SU-DHL-6 (cell line): ENCODE data around the gene GZMM.

ENCODE experiments used
- H2AFZ ChIP-seq: fragments of 200-600 bp; sonication (generic); 2 replicates; pipeline ENCODE4 v1.6.1; 2014; ENCODE audit warnings: low read depth, mild to moderate bottlenecking, moderate library complexity, mixed read lengths, antibody characterized with exemption, low read length; ENCODE audit not compliant: severe bottlenecking
- H3F3A ChIP-seq: fragments of 200-600 bp; shearing (Covaris generic); 2 replicates; pipeline ENCODE4 v1.6.0; 2016; ENCODE audit warnings: antibody characterized with exemption, mild to moderate bottlenecking; ENCODE audit not compliant: insufficient read depth
- H3K27ac ChIP-seq: fragments of 200-600 bp; sonication (generic); 2 replicates; pipeline ENCODE4 v1.5.1; 2016; ENCODE audit warnings: low read depth, mild to moderate bottlenecking, low read length, moderate library complexity, mixed read lengths
- H3K27me3 ChIP-seq: fragments of 200-600 bp; sonication (generic), shearing (Covaris generic); 2 replicates; pipeline ENCODE4 v1.6.0; 2014; ENCODE audit warnings: mild to moderate bottlenecking, low read length
- H3K36me3 ChIP-seq: fragments of 200-600 bp; sonication (generic); 2 replicates; pipeline ENCODE4 v1.6.1; 2014; ENCODE audit warnings: mild to moderate bottlenecking, low read length, mixed read lengths
- H3K4me2 ChIP-seq: fragments of 300-600, 200-600 bp; shearing (Covaris generic), sonication (generic); 2 replicates; pipeline ENCODE4 v1.6.0; 2014; ENCODE audit warnings: low read length, low read depth, mild to moderate bottlenecking; ENCODE audit not compliant: poor library complexity, severe bottlenecking
- H3K4me3 ChIP-seq: fragments of 200-600 bp; sonication (generic); 2 replicates; pipeline ENCODE4 v1.5.1; 2014; ENCODE audit warnings: antibody characterized with exemption, low read length, mild to moderate bottlenecking, mixed read lengths; ENCODE audit not compliant: insufficient read depth, poor library complexity, severe bottlenecking
- H3K79me2 ChIP-seq: fragments of 200-600 bp; sonication (generic); 2 replicates; pipeline ENCODE4 v1.6.1; 2014; ENCODE audit warnings: mild to moderate bottlenecking, low read length, moderate library complexity; ENCODE audit not compliant: insufficient read depth
- H3K9ac ChIP-seq: fragments of 200-600 bp; sonication (generic); 2 replicates; pipeline ENCODE4 v1.7.0; 2014; ENCODE audit warnings: mild to moderate bottlenecking, low read length
- H3K9me2 ChIP-seq: fragments of 200-600 bp; sonication (generic); replicated peaks from 2 replicates; pipeline ENCODE4 v1.6.1; 2014; ENCODE audit warnings: low read length; ENCODE audit not compliant: insufficient read depth
- H3K9me3 ChIP-seq: fragments of 200-600 bp; sonication (generic); 2 replicates; pipeline ENCODE4 v1.6.1; 2014; ENCODE audit warnings: low read length, mixed read lengths; ENCODE audit not compliant: insufficient read depth
- H4K20me1 ChIP-seq: fragments of 200-600 bp; sonication (generic); 2 replicates; pipeline ENCODE4 v1.6.1; 2014; ENCODE audit warnings: low read depth, mild to moderate bottlenecking, antibody characterized with exemption, low read length, moderate library complexity, mixed read lengths
- EZH2phosphoT487 ChIP-seq: fragments of 200-600 bp; sonication (generic), shearing (Covaris generic); conservative IDR thresholded peaks from 2 replicates; pipeline ENCODE4 v1.6.1; 2018; ENCODE audit warnings: mild to moderate bottlenecking, antibody characterized with exemption, low read length, moderate library complexity, mixed read lengths
- TF ChIP-seq, protein P1 (sequence below): fragments of 200-600 bp; sonication (generic); IDR thresholded peaks from one replicate; pipeline ENCODE4 v1.5.1; 2017; ENCODE audit warnings: antibody characterized with exemption, mild to moderate bottlenecking, low read length, moderate library complexity; ENCODE audit not compliant: insufficient read depth, poor library complexity, severe bottlenecking

The GZMM gene

DNA sequence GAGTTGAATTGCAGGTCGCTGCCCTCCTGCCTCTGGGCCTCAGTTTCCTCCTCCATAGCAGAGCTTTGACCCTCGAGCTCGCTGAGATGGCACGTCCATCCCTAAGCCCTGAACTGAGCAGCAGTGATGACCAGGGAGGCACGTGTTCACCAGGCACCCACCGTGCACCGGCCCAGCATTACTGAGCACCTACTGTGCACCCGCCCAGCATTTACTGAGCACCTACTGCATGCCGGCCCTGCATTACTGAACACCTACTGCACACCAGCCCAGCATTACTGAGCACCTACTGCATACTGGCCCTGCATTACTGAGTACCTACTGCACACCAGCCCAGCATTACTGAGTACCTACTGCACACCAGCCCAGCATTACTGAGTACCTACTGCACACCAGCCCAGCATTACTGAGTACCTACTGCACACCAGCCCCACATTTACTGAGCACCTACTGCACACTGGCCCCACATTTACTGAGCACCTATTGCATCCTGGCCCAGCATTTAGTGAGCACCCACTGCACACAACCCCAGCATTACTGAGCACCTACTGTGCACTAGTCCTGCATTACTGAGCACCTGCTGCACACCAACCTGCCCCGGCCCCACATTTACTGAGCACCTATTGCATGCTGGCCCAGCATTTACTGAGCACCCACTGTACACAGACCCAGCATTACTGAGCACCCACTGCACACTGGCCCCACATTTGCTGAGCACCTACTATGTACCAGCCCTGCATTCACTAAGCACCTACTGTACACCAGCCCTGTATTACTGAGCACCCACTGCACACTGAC is 30.3 kb upstream of the GZMM start:
- TF ChIP-seq, protein P1, sequence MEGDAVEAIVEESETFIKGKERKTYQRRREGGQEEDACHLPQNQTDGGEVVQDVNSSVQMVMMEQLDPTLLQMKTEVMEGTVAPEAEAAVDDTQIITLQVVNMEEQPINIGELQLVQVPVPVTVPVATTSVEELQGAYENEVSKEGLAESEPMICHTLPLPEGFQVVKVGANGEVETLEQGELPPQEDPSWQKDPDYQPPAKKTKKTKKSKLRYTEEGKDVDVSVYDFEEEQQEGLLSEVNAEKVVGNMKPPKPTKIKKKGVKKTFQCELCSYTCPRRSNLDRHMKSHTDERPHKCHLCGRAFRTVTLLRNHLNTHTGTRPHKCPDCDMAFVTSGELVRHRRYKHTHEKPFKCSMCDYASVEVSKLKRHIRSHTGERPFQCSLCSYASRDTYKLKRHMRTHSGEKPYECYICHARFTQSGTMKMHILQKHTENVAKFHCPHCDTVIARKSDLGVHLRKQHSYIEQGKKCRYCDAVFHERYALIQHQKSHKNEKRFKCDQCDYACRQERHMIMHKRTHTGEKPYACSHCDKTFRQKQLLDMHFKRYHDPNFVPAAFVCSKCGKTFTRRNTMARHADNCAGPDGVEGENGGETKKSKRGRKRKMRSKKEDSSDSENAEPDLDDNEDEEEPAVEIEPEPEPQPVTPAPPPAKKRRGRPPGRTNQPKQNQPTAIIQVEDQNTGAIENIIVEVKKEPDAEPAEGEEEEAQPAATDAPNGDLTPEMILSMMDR: no peak
- TF ChIP-seq EZH2phosphoT487: no peak
- H3K9me2 ChIP-seq: no peaks in the 10 kb centered on the region
- no peak overlapping the region for H3K4me3 ChIP-seq
- peaks cover 10% of the 10 kb centered on the region for H3F3A ChIP-seq
- H3K4me2 ChIP-seq: no peak overlapping the region
- no peak overlapping the region for H3K9ac ChIP-seq
- no peaks in the 10 kb centered on the region for H3K79me2 ChIP-seq
- no peak overlapping the region for H3K27ac ChIP-seq
- H4K20me1 ChIP-seq: no peaks in the 10 kb centered on the region; the same call in 1 of the 2 replicates
- no peaks in the 10 kb centered on the region for H3K27me3 ChIP-seq
- H3K9me3 ChIP-seq: no peaks in the 10 kb centered on the region
- no peaks in the 10 kb centered on the region for H3K36me3 ChIP-seq
- H2AFZ ChIP-seq: no peak overlapping the region

DNA sequence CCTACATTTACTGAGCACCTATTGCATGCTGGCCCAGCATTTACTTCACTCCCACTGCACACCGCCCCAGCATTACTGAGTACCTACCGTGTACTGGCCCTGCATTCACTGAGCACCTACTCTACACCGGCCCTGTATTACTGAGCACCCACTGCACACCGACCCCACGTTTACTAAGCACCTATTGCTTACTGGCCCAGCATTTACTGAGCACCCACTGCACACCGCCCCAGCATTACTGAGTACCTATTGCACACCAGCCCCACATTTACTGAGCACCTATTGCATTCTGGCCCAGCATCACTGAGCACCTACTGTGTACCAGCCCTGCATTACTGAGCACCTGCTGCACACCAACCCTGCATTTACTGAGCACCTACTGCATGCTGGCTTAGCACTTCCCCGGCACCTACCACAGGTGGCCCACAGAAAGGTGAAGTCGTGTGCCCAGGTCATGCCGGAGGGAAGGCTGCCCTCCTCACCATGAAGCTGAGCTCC is 29.6 kb upstream of the GZMM start:
- Histone ChIP-seq H4K20me1 (no peaks in the 10 kb centered on the region; the same call in 1 of the 2 replicates), H3K27ac (no peak overlapping the region), H3K9me3 (no peaks in the 10 kb centered on the region), H3K9me2 (no peaks in the 10 kb centered on the region), H3K36me3 (no peaks in the 10 kb centered on the region), H3K4me3 (no peak overlapping the region), H2AFZ (no peak overlapping the region), H3K4me2 (no peak overlapping the region), H3F3A (peaks cover 10% of the 10 kb centered on the region), H3K27me3 (no peaks in the 10 kb centered on the region), H3K79me2 (no peaks in the 10 kb centered on the region), H3K9ac (no peak overlapping the region)
- TF ChIP-seq EZH2phosphoT487: no peak
- TF ChIP-seq, protein P1: no peak

DNA sequence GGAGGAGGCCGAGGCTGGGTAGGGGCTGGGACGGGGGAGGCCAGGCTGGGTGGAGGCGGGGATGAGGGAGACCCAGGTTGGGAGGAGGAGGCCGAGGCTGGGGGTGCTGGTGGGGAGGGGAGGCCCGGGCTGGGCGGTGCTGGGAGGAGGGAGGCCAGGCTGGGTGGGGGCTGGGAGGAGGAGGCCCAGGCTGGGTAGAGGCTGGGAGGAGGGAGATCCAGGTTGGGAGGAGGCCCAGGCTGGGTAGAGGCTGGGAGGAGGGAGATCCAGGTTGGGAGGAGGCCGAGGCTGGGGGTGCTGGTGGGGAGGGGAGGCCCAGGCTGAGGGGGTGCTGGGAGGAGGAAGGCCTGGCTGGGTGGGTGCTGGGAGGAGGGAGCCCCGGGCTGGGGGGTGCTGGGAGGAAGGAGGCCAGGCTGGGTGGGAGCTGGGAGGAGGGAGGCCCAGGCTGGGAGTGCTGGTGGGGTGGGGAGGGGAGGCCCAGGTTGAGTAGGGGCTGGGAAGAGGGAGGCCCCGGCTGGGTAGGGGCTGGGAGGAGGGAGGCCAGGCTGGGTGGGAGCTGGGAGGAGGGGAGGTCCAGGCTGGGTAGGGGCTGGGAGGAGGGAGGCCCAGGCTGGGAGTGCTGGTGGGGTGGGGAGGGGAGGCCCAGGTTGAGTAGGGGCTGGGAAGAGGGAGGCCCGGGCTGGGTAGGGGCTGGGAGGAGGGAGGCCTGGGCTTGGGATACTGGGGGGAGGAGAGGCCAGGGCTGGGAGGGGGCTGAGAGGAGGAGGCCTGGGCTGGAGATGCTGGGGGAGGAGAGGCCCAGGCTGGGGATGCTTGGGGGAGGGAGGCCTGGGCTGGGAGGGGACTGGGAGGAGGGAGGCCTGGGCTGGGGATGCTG is 25.9 kb upstream of the GZMM start:
- Histone ChIP-seq H3K9me2 (no peaks in the 10 kb centered on the region), H3K4me3 (no peak overlapping the region), H2AFZ (no peak overlapping the region), H3K9me3 (no peaks in the 10 kb centered on the region), H3K36me3 (no peaks in the 10 kb centered on the region), H3K79me2 (no peaks in the 10 kb centered on the region), H3F3A (no peaks in the 10 kb centered on the region), H3K27me3 (no peaks in the 10 kb centered on the region), H4K20me1 (no peaks in the 10 kb centered on the region; the same call in 1 of the 2 replicates), H3K27ac (no peak overlapping the region), H3K4me2 (no peak overlapping the region), H3K9ac (no peak overlapping the region)
- TF ChIP-seq, protein P1: no peak
- TF ChIP-seq EZH2phosphoT487: no peak
